A673 (cell line): ENCODE results near the gene SLC51A. TPM values are rescaled to one million over a fixed set of nuclear protein-coding genes. Genes with fewer than 3 reads are reported as not detected.

ENCODE experiments used
- BruUV-seq: library from RNA; stranded (reverse); fragments of 400-500 nt; replicated peaks from 2 replicates; lab custom pipeline; 2021; lab: Mats Ljungman, UMichigan
- CTCF ChIA-PET: fragments of 300-600 bp; sonication (Branson Sonifier 250); formaldehyde crosslinking; loops from one replicate; lab custom pipeline; 2022; ENCODE audit warnings: antibody characterized with exemption; lab: Charles Lee
- POLR2A ChIA-PET: fragments of 300-600 bp; sonication (Branson Sonifier 250); formaldehyde crosslinking; loops from one replicate; lab custom pipeline; 2022; ENCODE audit warnings: antibody characterized with exemption; ENCODE audit not compliant: low non-redundant PET; lab: Charles Lee
- DNase-seq: peaks from one replicate; pipeline ENCODE4 v3.0.0-alpha.2; 2015; ENCODE audit warnings: low spot score
- H3K27ac ChIP-seq: fragments of 200-600 bp; sonication (generic); 2 replicates; pipeline ENCODE4 v1.5.1; 2016; ENCODE audit warnings: mixed run types, low read depth, mild to moderate bottlenecking, mixed read lengths, antibody characterized with exemption, low read length; ENCODE audit not compliant: poor library complexity, severe bottlenecking
- H3K27me3 ChIP-seq: fragments of 200-600 bp; sonication (generic); replicated peaks from 2 replicates; pipeline ENCODE4 v1.6.1; 2017; ENCODE audit warnings: mixed run types, low read depth, mild to moderate bottlenecking, mixed read lengths, antibody characterized with exemption, low read length; ENCODE audit not compliant: insufficient read depth, poor library complexity
- H3K36me3 ChIP-seq: fragments of 200-600 bp; sonication (generic); 2 replicates; pipeline ENCODE4 v1.6.1; 2016; ENCODE audit warnings: mixed run types, mild to moderate bottlenecking, mixed read lengths, antibody characterized with exemption, low read length; ENCODE audit not compliant: insufficient read depth, poor library complexity, severe bottlenecking
- H3K4me1 ChIP-seq: fragments of 200-600 bp; sonication (generic); 2 replicates; pipeline ENCODE4 v1.6.1; 2017; ENCODE audit warnings: mixed run types, mild to moderate bottlenecking, mixed read lengths, antibody characterized with exemption, low read length; ENCODE audit not compliant: insufficient read depth, poor library complexity, severe bottlenecking
- H3K4me3 ChIP-seq: fragments of 200-600 bp; sonication (generic); 2 replicates; pipeline ENCODE4 v1.5.1; 2016; ENCODE audit warnings: low read depth, mixed run types, mild to moderate bottlenecking, mixed read lengths, low read length; ENCODE audit not compliant: poor library complexity, severe bottlenecking
- H3K9me3 ChIP-seq: fragments of 200-600 bp; sonication (generic); 2 replicates; pipeline ENCODE4 v1.6.1; 2016; ENCODE audit warnings: mixed run types, low read depth, mild to moderate bottlenecking, mixed read lengths, antibody characterized with exemption, low read length; ENCODE audit not compliant: poor library complexity, severe bottlenecking
- EZH2 ChIP-seq: fragments of 200-600 bp; sonication (generic); IDR thresholded peaks from 2 replicates; pipeline ENCODE4 v1.6.1; 2017; ENCODE audit warnings: borderline replicate concordance, low read depth, mild to moderate bottlenecking, mixed read lengths, antibody characterized with exemption, low read length; ENCODE audit not compliant: poor library complexity, severe bottlenecking
- intact Hi-C: fragments of 100-400 bp; cut with micrococcal nuclease; formaldehyde crosslinking; loops from one replicate; pipeline ENCODE4 v1.10.0; 2022; ENCODE audit not compliant: unreplicated experiment
- total RNA-seq: library from RNA; stranded (reverse); gene quantifications from 2 replicates; pipeline ENCODE4 v1.2.3, GENCODE V29; 2021
- TF ChIP-seq, protein P1 (sequence below): fragments of 300-800, 200-600 bp; sonication (generic); conservative IDR thresholded peaks from 2 replicates; pipeline ENCODE4 v1.5.1; 2017; ENCODE audit warnings: low read depth, mild to moderate bottlenecking, antibody characterized with exemption, low read length, moderate library complexity, mixed read lengths

Gene SLC51A
- total RNA-seq, 1 experiment from 2014 or later: not detected

GRCh38 chr3:196175722-196176121 lies 40.6 kb upstream of the SLC51A start:
- no peak for DNase-seq
- CTCF ChIA-PET: no interaction called here
- no peak overlapping the region for H3K27ac ChIP-seq
- intact Hi-C loops: no loop called here
- POLR2A ChIA-PET: no interaction called here
- no peaks in the 10 kb centered on the region for H3K36me3 ChIP-seq
- no peaks in the 10 kb centered on the region for H3K27me3 ChIP-seq
- H3K9me3 ChIP-seq: no peaks in the 10 kb centered on the region
- no peak for TF ChIP-seq EZH2
- TF ChIP-seq, protein P1, sequence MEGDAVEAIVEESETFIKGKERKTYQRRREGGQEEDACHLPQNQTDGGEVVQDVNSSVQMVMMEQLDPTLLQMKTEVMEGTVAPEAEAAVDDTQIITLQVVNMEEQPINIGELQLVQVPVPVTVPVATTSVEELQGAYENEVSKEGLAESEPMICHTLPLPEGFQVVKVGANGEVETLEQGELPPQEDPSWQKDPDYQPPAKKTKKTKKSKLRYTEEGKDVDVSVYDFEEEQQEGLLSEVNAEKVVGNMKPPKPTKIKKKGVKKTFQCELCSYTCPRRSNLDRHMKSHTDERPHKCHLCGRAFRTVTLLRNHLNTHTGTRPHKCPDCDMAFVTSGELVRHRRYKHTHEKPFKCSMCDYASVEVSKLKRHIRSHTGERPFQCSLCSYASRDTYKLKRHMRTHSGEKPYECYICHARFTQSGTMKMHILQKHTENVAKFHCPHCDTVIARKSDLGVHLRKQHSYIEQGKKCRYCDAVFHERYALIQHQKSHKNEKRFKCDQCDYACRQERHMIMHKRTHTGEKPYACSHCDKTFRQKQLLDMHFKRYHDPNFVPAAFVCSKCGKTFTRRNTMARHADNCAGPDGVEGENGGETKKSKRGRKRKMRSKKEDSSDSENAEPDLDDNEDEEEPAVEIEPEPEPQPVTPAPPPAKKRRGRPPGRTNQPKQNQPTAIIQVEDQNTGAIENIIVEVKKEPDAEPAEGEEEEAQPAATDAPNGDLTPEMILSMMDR: no peak
- H3K4me3 ChIP-seq: no peak overlapping the region
- no peaks in the 10 kb centered on the region for H3K4me1 ChIP-seq
- no TSS peak for BruUV-seq

DNA sequence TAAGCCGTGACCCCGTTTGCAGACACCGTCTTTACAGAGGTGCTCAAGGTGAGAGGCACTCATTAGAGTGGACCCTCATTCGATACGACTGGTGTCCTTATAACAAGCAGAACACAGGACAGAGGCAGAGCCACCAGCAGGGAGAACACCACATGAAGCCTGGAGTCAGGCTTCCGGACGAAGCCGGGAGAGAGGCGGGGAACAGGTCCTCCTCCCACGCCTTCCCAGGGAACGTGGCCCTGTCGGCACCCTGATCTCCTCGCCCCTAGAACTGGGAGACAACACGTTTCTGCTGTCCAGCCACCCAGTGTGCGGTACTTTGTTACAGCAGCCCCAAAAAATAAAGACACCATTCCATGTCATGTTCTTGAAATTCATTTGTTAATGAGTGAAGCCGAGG lies 38.8 kb upstream of the SLC51A start:
- ChIA-PET CTCF (no interaction called here), POLR2A (no interaction called here)
- no TSS peak for BruUV-seq
- Histone ChIP-seq H3K9me3 (no peaks in the 10 kb centered on the region), H3K4me3 (no peak overlapping the region), H3K27me3 (no peaks in the 10 kb centered on the region), H3K4me1 (no peaks in the 10 kb centered on the region), H3K36me3 (no peaks in the 10 kb centered on the region), H3K27ac (no peak overlapping the region)
- TF ChIP-seq, protein P1: no peak
- TF ChIP-seq EZH2: no peak
- DNase-seq: no peak
- intact Hi-C loops: no loop called here

DNA sequence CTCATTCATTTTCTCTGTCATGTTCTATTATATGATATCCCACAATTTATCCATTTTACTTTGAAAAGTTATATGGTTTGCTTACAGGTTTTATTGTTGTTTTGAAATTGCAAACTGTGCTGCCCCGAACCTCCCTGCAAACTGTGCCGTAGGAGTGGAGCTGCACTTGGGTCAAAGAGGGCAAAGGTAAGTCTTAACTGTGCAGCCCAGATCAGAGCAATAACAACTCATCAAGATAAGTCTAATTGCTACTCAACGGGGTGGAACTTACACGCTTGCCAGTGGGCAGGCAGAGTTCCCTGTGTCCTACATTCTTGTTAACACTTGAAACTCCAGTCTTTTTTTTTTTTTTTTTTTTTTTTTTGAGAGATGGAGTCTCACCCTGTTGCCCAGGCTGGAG lies 38.4 kb upstream of the SLC51A start:
- intact Hi-C loops: no loop called here
- H3K9me3 ChIP-seq: no peaks in the 10 kb centered on the region
- no peak overlapping the region for H3K4me3 ChIP-seq
- TF ChIP-seq, protein P1: no peak
- no peak for TF ChIP-seq EZH2
- no peak overlapping the region for H3K27ac ChIP-seq
- no peaks in the 10 kb centered on the region for H3K27me3 ChIP-seq
- CTCF ChIA-PET: no interaction called here
- H3K36me3 ChIP-seq: no peaks in the 10 kb centered on the region
- no peak for DNase-seq
- no peaks in the 10 kb centered on the region for H3K4me1 ChIP-seq
- POLR2A ChIA-PET: no interaction called here
- no TSS peak for BruUV-seq
